H1 (cell line): ENCODE measurements around the gene SLC25A45. TPM values are rescaled to one million over a fixed set of nuclear protein-coding genes. Genes with fewer than 3 reads are reported as not detected.

Experiments
- CTCF ChIA-PET: fragments of 300-600 bp; sonication (Branson Sonifier 250); formaldehyde crosslinking; loops from one replicate; lab custom pipeline; 2021; ENCODE audit not compliant: partially characterized antibody; lab: Charles Lee
- POLR2A ChIA-PET: fragments of 300-600 bp; sonication (Branson Sonifier 250); formaldehyde crosslinking; loops from one replicate; lab custom pipeline; 2021; ENCODE audit warnings: inconsistent platforms; ENCODE audit not compliant: partially characterized antibody; lab: Charles Lee
- DNase-seq, 2 experiments: peaks; one replicate each; pipeline versions ENCODE4 v3.0.0 to v3.0.0-alpha.2; 2010 to 2022; ENCODE audit warnings: low spot score in 2 of 2, low read depth in 1 of 2, mixed read lengths in 1 of 2
- FAIRE-seq: peaks from 2 replicates; lab custom pipeline; 2011; peaks lifted over from hg19 to GRCh38; lab: Jason Lieb, UNC
- H2AFZ ChIP-seq: 2 replicates; pipeline ENCODE4 v1.8.1; 2012; ENCODE audit warnings: low read length, inconsistent platforms
- H2AK5ac ChIP-seq: 2 replicates; pipeline ENCODE4 v1.6.1; 2013; ENCODE audit warnings: low read depth, low read length
- H2BK120ac ChIP-seq: replicated peaks from 2 replicates; pipeline ENCODE3; 2013; ENCODE audit warnings: low read depth, low read length, inconsistent platforms
- H2BK12ac ChIP-seq: 2 replicates; pipeline ENCODE4 v1.6.1; 2013; ENCODE audit warnings: low read depth, low read length
- H2BK15ac ChIP-seq: 2 replicates; pipeline ENCODE4 v1.6.1; 2013; ENCODE audit warnings: low read length
- H2BK20ac ChIP-seq: 2 replicates; pipeline ENCODE4 v1.6.1; 2013; ENCODE audit warnings: low read length
- H2BK5ac ChIP-seq: 2 replicates; pipeline ENCODE4 v1.6.1; 2013; ENCODE audit warnings: low read depth, low read length
- H3K14ac ChIP-seq: 2 replicates; pipeline ENCODE4 v1.6.1; 2013; ENCODE audit warnings: inconsistent platforms; ENCODE audit not compliant: insufficient read length
- H3K18ac ChIP-seq: 2 replicates; pipeline ENCODE4 v1.6.1; 2013; ENCODE audit warnings: low read length; ENCODE audit errors: extremely low read depth
- H3K23ac ChIP-seq: 2 replicates; pipeline ENCODE4 v1.6.1; 2013; ENCODE audit warnings: inconsistent platforms; ENCODE audit not compliant: insufficient read length
- H3K23me2 ChIP-seq: 2 replicates; pipeline ENCODE4 v1.6.1; 2013; ENCODE audit warnings: low read depth, low read length
- H3K27ac ChIP-seq: 2 replicates; pipeline ENCODE4 v1.6.1; 2011; ENCODE audit warnings: low read depth, low read length, inconsistent platforms
- H3K27me3 ChIP-seq, 4 experiments: replicated peaks in 1 of 4; 1 replicate in 1 of 4; 2 replicates in 3 of 4; pipeline versions ENCODE4 v1.6.1 to v1.8.1; 2011 to 2013; ENCODE audit warnings: low read length in 3 of 4, mild to moderate bottlenecking in 3 of 4, inconsistent platforms in 2 of 4, mixed read lengths in 2 of 4, moderate library complexity in 1 of 4; ENCODE audit not compliant: control insufficient read depth in 3 of 4, insufficient read depth in 3 of 4; ENCODE audit errors: extremely low read depth in 1 of 4
- H3K36me3 ChIP-seq, 4 experiments: 2 replicates each; pipeline versions ENCODE4 v1.6.1 to v1.8.1; 2011 to 2013; ENCODE audit warnings: mild to moderate bottlenecking in 4 of 4, low read length in 3 of 4, moderate library complexity in 2 of 4, control low read depth in 1 of 4, inconsistent platforms in 1 of 4; ENCODE audit not compliant: insufficient read depth in 4 of 4, control insufficient read depth in 2 of 4
- H3K4ac ChIP-seq: replicated peaks from 2 replicates; pipeline ENCODE3; 2013; ENCODE audit warnings: low read length, low read depth, mixed read lengths, inconsistent platforms; ENCODE audit not compliant: insufficient read length
- H3K4me1 ChIP-seq, 4 experiments: replicated peaks in 1 of 4; 1 replicate in 1 of 4; 2 replicates in 3 of 4; pipeline versions ENCODE4 v1.6.1 to v1.8.1; 2011 to 2013; ENCODE audit warnings: low read length in 3 of 4, inconsistent platforms in 2 of 4, mixed read lengths in 1 of 4; ENCODE audit not compliant: insufficient read depth in 4 of 4, control insufficient read depth in 3 of 4
- H3K4me2 ChIP-seq, 2 experiments: 2 replicates each; pipeline versions ENCODE4 v1.6.1 to v1.8.1; 2011 to 2013; ENCODE audit warnings: low read depth in 2 of 2, low read length in 2 of 2, control low read depth in 1 of 2, inconsistent platforms in 1 of 2, mild to moderate bottlenecking in 1 of 2; ENCODE audit not compliant: insufficient read depth in 1 of 2
- H3K4me3 ChIP-seq, 4 experiments: fragments of 200-600, 300-600 bp in 1 of 4; sonication (generic), shearing (Covaris generic), sonication (Bioruptor Twin) in 1 of 4; 2 replicates each; pipeline versions ENCODE4 v1.5.1 to v1.8.1; 2011 to 2016; ENCODE audit warnings: low read length in 4 of 4, low read depth in 3 of 4, control low read depth in 2 of 4, inconsistent platforms in 2 of 4, mild to moderate bottlenecking in 2 of 4, mixed read lengths in 1 of 4, moderate library complexity in 1 of 4; ENCODE audit not compliant: insufficient read depth in 2 of 4; ENCODE audit errors: extremely low read depth in 1 of 4
- H3K56ac ChIP-seq: replicated peaks from 2 replicates; pipeline ENCODE3; 2013; ENCODE audit warnings: low read depth, mild to moderate bottlenecking, mixed read lengths, low read length, inconsistent platforms; ENCODE audit not compliant: insufficient read length
- H3K79me1 ChIP-seq: 2 replicates; pipeline ENCODE4 v1.6.1; 2013; ENCODE audit warnings: low read depth, low read length, control low read depth
- H3K79me2 ChIP-seq, 2 experiments: 2 replicates each; pipeline versions ENCODE4 v1.6.1 to v1.8.1; 2012 to 2013; ENCODE audit warnings: low read length in 2 of 2, mild to moderate bottlenecking in 2 of 2, inconsistent platforms in 1 of 2; ENCODE audit not compliant: insufficient read depth in 2 of 2, control insufficient read depth in 1 of 2
- H3K9ac ChIP-seq, 4 experiments: replicated peaks in 1 of 4; 1 replicate in 1 of 4; 2 replicates in 3 of 4; pipeline versions ENCODE4 v1.6.1 to v1.8.1; 2011 to 2013; ENCODE audit warnings: low read depth in 3 of 4, low read length in 3 of 4, control low read depth in 2 of 4, mild to moderate bottlenecking in 2 of 4, moderate library complexity in 2 of 4, inconsistent platforms in 1 of 4; ENCODE audit errors: extremely low read depth in 1 of 4
- H3K9me3 ChIP-seq, 2 experiments: 2 replicates each; pipeline versions ENCODE4 v1.6.1 to v1.8.1; 2012 to 2013; ENCODE audit warnings: mild to moderate bottlenecking in 2 of 2, moderate library complexity in 2 of 2, control low read depth in 1 of 2, inconsistent platforms in 1 of 2, low read depth in 1 of 2, low read length in 1 of 2, mixed read lengths in 1 of 2; ENCODE audit not compliant: insufficient read depth in 2 of 2
- H4K20me1 ChIP-seq, 2 experiments: replicated peaks in 1 of 2; 2 replicates each; pipeline versions ENCODE3 to v1.8.1; 2011 to 2013; ENCODE audit warnings: inconsistent platforms in 2 of 2, low read length in 2 of 2, mild to moderate bottlenecking in 1 of 2; ENCODE audit not compliant: insufficient read depth in 2 of 2, control insufficient read depth in 1 of 2
- H4K5ac ChIP-seq: 2 replicates; pipeline ENCODE4 v1.6.1; 2013; ENCODE audit warnings: low read length, low read depth, mixed read lengths, inconsistent platforms; ENCODE audit not compliant: insufficient read length
- H4K8ac ChIP-seq: 2 replicates; pipeline ENCODE4 v1.8.0; 2013; ENCODE audit warnings: mild to moderate bottlenecking, moderate library complexity, low read length, inconsistent platforms; ENCODE audit not compliant: insufficient read depth; ENCODE audit errors: extremely low read depth
- H4K91ac ChIP-seq: replicated peaks from 2 replicates; pipeline ENCODE3; 2013; ENCODE audit warnings: low read length, mixed read lengths, inconsistent platforms; ENCODE audit not compliant: insufficient read length
- POLR2A ChIP-seq, 2 experiments: IDR thresholded peaks; 1 replicate in 1 of 2; 2 replicates in 1 of 2; pipeline ENCODE4 v1.6.1; 2011; ENCODE audit warnings: low read depth in 2 of 2, low read length in 2 of 2, mild to moderate bottlenecking in 2 of 2; ENCODE audit errors: control extremely low read depth in 1 of 2
- RNF2 ChIP-seq: fragments of 200-900, 300-1000 bp; sonication (generic); IDR thresholded peaks from 2 replicates; pipeline ENCODE4 v1.7.1; 2016; ENCODE audit warnings: borderline replicate concordance, low read depth, mild to moderate bottlenecking, antibody characterized with exemption, low read length; ENCODE audit not compliant: poor library complexity, severe bottlenecking; ENCODE audit errors: missing control alignments
- SIRT6 ChIP-seq: IDR thresholded peaks from one replicate; pipeline ENCODE4 v1.7.1; 2012; ENCODE audit warnings: low read length, inconsistent platforms
- WGBS, 2 experiments: shearing (Covaris generic) in 1 of 2; methylation state at CpG; one replicate each; pipeline versions ENCODE4 v1.1.6 to v1.1.7; 2013 to 2015; ENCODE audit warnings: low lambda C conversion rate in 2 of 2, mixed read lengths in 2 of 2, inconsistent platforms in 1 of 2, low coverage in 1 of 2, missing lambda C conversion rate in 1 of 2; ENCODE audit not compliant: insufficient replicate concordance in 2 of 2, insufficient coverage in 1 of 2, insufficient read length in 1 of 2; ENCODE audit errors: extremely low coverage in 1 of 2, missing lambda C conversion rate in 1 of 2; 5-methylcytosine and 5-hydroxymethylcytosine counted together
- polyA plus RNA-seq, 7 experiments: library from polyadenylated mRNA; depleted of rRNA in 3 of 7; stranded (reverse) in 5 of 7; unstranded in 2 of 7; fragments of >200 nt in 5 of 7; fragments of 200-250 nt in 2 of 7; gene quantifications; 1 replicate in 5 of 7; 2 replicates in 1 of 7; 4 replicates in 1 of 7; pipeline versions ENCODE4 v1.2.1 to v1.2.3, GENCODE V29; 2011 to 2013; ENCODE audit warnings: missing spikeins in 2 of 7, mixed read lengths in 2 of 7
- total RNA-seq: library from RNA; stranded (reverse); fragmentation: NEBNext Ultra II Directional; extraction: Animal tissue kit (Norgen Biotek cat#: 25700); gene quantifications from 2 replicates; pipeline ENCODE4 v1.2.1, GENCODE V29; 2021

SLC25A45 gene
- total and polyA plus RNA-seq, 2 of the 8 experiments (the other 6 are each of a cell fraction or from before 2014, with no cell fraction given): 0.54 to 0.59 TPM

DNA sequence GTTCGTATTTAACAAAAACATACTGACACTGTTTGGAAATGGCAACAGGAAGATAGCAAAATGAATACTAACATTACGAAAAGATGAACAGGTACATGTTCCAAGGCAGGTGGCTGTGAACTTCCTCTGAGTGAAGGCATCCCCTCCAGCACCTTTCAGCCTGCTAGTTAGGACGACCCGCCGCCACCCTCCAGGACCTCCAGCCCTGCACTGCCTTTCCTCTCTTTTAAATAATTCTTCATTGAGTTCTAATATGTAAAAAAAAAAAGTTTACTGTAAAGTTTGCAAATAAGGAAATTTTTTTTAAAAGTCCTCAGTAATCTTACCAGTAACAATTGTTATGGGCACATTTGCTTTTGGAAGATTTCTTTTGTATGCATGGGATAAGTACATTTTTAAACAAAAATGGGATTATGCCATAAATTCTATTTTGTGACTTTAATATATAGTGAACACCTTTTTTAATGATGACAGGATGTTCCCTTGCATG, 46.2 kb upstream of the SLC25A45 start:
- WGBS, 2 experiments: 82% methylated on average over 5 of the region's 5 CpGs; no CpG with 5 or more reads in 1 of the 2 experiments
- DNase-seq (no peak), FAIRE-seq (no peak)
- Histone ChIP-seq H3K4me3 (no peak overlapping the region), H3K27me3 (no peaks in the 10 kb centered on the region), H2AK5ac (no peak overlapping the region), H3K23ac (no peak overlapping the region), H3K27ac (no peak overlapping the region), H3K9ac (no peak overlapping the region), H2BK5ac (no peak overlapping the region), H3K36me3 (no peaks in the 10 kb centered on the region), H3K4ac (no peak overlapping the region), H3K4me2 (no peak overlapping the region), H2BK15ac (no peak overlapping the region), H4K5ac (no peak overlapping the region), H3K14ac (no peak overlapping the region), H3K79me2 (peaks cover 3 to 30% of the 10 kb centered on the region in 2 experiments), H3K79me1 (peaks cover 9% of the 10 kb centered on the region; the same call in 1 of the 2 replicates), H2BK120ac (no peak overlapping the region), H3K4me1 (peaks cover 9 to 37% (median 15%) of the 10 kb centered on the region in 4 experiments), H4K91ac (no peak overlapping the region), H2BK12ac (no peak overlapping the region), H3K23me2 (peaks cover 7% of the 10 kb centered on the region; the same call in 1 of the 2 replicates), H3K56ac (no peak overlapping the region), H2BK20ac (no peak overlapping the region), H3K18ac (no peak overlapping the region), H2AFZ (no peak overlapping the region), H4K20me1 (peaks cover 5 to 13% of the 10 kb centered on the region in 2 experiments), H3K9me3 (no peaks in the 10 kb centered on the region), H4K8ac (no peak overlapping the region)
- ChIA-PET CTCF (interaction anchor here (0.8 to 22.8 kb wide), 4 partner anchors 12 to 82 kb away, joined by 3 to 430 read pairs (median 10); no protein-coding TSS in a partner anchor), POLR2A (interaction anchor here (1.0 to 20.8 kb wide), 4 partner anchors 9 to 76 kb away, joined by 3 to 826 read pairs (median 8); partner anchors contain the start of gene MALAT1)
- TF ChIP-seq POLR2A (IDR thresholded peaks at IDR 0.05; ENCODE audit: control extremely low read depth in 1 of 2, low read depth in 2 of 2, low read length in 2 of 2) (peak in 1 of 2 experiments; percentile 27; a peak in 1 of 3 replicates), RNF2 (no peak), SIRT6 (no peak)
